ENCODE measurements around the gene POMGNT1. TPM values are rescaled to one million over a fixed set of nuclear protein-coding genes. Genes with fewer than 3 reads are reported as not detected.
A peak's percentile ranks its signal among the peaks of the same experiment; 100 is the strongest.

POMGNT1 gene
- total and polyA plus RNA-seq, 10 of the 15 experiments (the other 5 are each of a cell fraction or from before 2014, with no cell fraction given), result 8.6 to 35.2 (median 29.5) TPM

DNA sequence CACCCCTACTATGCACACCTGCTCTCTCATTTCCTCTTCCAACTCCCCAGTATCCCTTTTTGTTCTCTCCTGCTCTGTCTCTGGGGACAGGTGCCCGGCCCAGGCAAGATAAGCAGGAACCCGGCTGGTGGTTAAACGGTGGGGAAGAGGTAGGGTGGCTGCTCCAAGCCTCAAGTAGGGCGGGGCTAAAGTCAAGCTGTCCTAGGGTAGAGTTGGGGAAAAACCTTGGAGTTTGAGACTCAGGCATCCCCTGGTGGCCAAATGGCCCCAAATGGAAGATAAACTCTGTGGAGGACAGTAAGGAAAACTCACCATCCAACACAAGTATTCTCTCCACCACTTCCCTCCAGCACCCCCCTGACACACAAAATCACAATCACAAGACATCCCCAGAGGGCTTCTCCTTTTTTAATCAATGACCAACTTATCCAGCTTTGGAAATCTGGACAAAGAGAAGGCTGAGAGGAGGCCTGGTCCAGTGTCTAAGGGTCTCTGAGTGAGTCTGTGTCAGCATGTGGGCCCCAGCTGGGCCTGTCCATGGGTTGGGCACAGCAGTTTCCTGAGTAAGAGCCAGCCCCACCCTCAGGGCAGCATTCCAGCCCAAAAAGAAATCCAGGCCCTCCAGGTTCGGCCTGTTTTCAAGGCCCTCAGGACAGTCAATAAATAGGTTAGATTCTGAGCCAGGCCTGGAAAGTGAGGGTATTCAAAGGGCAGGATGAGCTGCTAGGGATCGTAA, 9.8 kb downstream of the POMGNT1 start:
- in situ Hi-C loops (cut with MboI) (no loop called here), intact Hi-C loops (cut with micrococcal nuclease; ENCODE audit: unreplicated experiment) (loop anchor here (10.0 kb wide), 1 partner anchor 504 kb away; the partner anchor contains the start of genes GPBP1L1 and TMEM69)
- Histone ChIP-seq H4K20me1 (ENCODE audit: control insufficient read depth, insufficient read depth) (no peaks in the 10 kb centered on the region), H3K27me3 (replicated peaks in 1 of 2; ENCODE audit: control insufficient read depth in 2 of 2, insufficient read depth in 2 of 2, low read length in 1 of 2) (no peaks in the 10 kb centered on the region), H3K9ac (ENCODE audit: control insufficient read depth, insufficient read depth, low read length) (no peak overlapping the region), H3K4me3 (no peak overlapping the region), H3K4me2 (ENCODE audit: control insufficient read depth, insufficient read depth) (no peak overlapping the region), H3K9me3 (replicated peaks; ENCODE audit: control insufficient read depth, insufficient read depth, low read length) (no peaks in the 10 kb centered on the region), H2AFZ (ENCODE audit: control insufficient read depth, low read depth, low read length) (no peak overlapping the region), H3K4me1 (ENCODE audit: control insufficient read depth, insufficient read depth, low read length) (peaks cover 18% of the 10 kb centered on the region), H3K36me3 (ENCODE audit: control insufficient read depth in 2 of 2, insufficient read depth in 2 of 2, low read length in 1 of 2) (peaks cover 4 to 7% of the 10 kb centered on the region in 2 experiments; a peak in 3 of 4 replicates), H3K79me2 (ENCODE audit: control insufficient read depth, insufficient read depth, low read length) (no peaks in the 10 kb centered on the region), H3K27ac (ENCODE audit: control insufficient read depth, insufficient read depth) (no peak overlapping the region)
- no peak for FAIRE-seq
- TF ChIP-seq, protein P1, sequence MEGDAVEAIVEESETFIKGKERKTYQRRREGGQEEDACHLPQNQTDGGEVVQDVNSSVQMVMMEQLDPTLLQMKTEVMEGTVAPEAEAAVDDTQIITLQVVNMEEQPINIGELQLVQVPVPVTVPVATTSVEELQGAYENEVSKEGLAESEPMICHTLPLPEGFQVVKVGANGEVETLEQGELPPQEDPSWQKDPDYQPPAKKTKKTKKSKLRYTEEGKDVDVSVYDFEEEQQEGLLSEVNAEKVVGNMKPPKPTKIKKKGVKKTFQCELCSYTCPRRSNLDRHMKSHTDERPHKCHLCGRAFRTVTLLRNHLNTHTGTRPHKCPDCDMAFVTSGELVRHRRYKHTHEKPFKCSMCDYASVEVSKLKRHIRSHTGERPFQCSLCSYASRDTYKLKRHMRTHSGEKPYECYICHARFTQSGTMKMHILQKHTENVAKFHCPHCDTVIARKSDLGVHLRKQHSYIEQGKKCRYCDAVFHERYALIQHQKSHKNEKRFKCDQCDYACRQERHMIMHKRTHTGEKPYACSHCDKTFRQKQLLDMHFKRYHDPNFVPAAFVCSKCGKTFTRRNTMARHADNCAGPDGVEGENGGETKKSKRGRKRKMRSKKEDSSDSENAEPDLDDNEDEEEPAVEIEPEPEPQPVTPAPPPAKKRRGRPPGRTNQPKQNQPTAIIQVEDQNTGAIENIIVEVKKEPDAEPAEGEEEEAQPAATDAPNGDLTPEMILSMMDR (IDR thresholded peaks at IDR 0.05 in 2 of 3, conservative IDR thresholded peaks at IDR 0.05 in 1 of 3; ENCODE audit: control insufficient read depth in 2 of 3, extremely low read depth in 1 of 3, insufficient read depth in 1 of 3, low read depth in 3 of 3, low read length in 3 of 3), result 0 out of 6 replicates have a peak, but pooled peaks of 1 of the 3 experiments have one; percentile 8
- TF ChIP-seq PML (IDR thresholded peaks at IDR 0.05; ENCODE audit: low read length), result no peak
- ChIA-PET RAD21 (ENCODE audit: unreplicated experiment) (no interaction called here), CTCF (interaction anchor here (0.6 kb wide), 1 partner anchor 23 kb away, joined by 3 read pairs; no protein-coding TSS in a partner anchor), SMC1A (ENCODE audit: uncharacterized antibody, unreplicated experiment) (interaction anchor here (1.5 kb wide), 1 partner anchor 35 kb away, joined by 8 read pairs; no protein-coding TSS in a partner anchor), POLR2A (no interaction called here)
- 83% methylated on average over 6 of the region's 6 CpGs for WGBS (ENCODE audit: insufficient coverage, insufficient replicate concordance, low lambda C conversion rate, missing lambda C conversion rate)
- DNase-seq (ENCODE audit: low read depth, low spot score), result no peak
- no peak for ATAC-seq
- BruUV-seq (replicated peaks), result no TSS peak
